Esophagus muscularis mucosa (tissue), 4 donors: ENCODE data around the gene MEAK7. TPM values are rescaled to one million over a fixed set of nuclear protein-coding genes. Genes with fewer than 3 reads are reported as not detected.

Experiments used
- DNase-seq: peaks from one replicate; pipeline ENCODE4 v3.0.0-alpha.2; 2017; ENCODE audit errors: extremely low spot score
- H3K27ac ChIP-seq, 4 donors: fragments of 200-600 bp; sonication (generic); replicated peaks in 1 of 4; 1 replicate in 3 of 4; 2 replicates in 1 of 4; pipeline ENCODE4 v1.5.1; 2016 to 2019; ENCODE audit warnings: mild to moderate bottlenecking in 1 of 4
- H3K27me3 ChIP-seq, 4 donors: fragments of 200-600 bp; sonication (generic); one replicate each; pipeline versions ENCODE4 v1.5.1 to v1.6.0; 2016 to 2019
- H3K36me3 ChIP-seq, 4 donors: fragments of 200-600 bp; sonication (generic); one replicate each; pipeline ENCODE4 v1.5.1; 2016 to 2019
- H3K4me1 ChIP-seq, 4 donors: fragments of 200-600 bp; sonication (generic); one replicate each; pipeline ENCODE4 v1.5.1; 2016 to 2019
- H3K4me3 ChIP-seq, 4 donors: fragments of 200-600 bp; sonication (generic); 1 replicate in 2 of 4; 2 replicates in 2 of 4; pipeline ENCODE4 v1.5.1; 2016 to 2019; ENCODE audit warnings: mild to moderate bottlenecking in 4 of 4, moderate library complexity in 1 of 4
- H3K9me3 ChIP-seq, 4 donors: fragments of 200-600 bp; sonication (generic); 1 replicate in 3 of 4; 2 replicates in 1 of 4; pipeline ENCODE4 v1.5.1; 2016 to 2019
- CTCF ChIP-seq, 3 experiments: fragments of 200-600 bp in 2 of 3; fragments of 450-650 bp in 1 of 3; sonication (generic) in 2 of 3; IDR thresholded peaks; one replicate each; pipeline ENCODE4 v1.5.1; 2017 to 2019; ENCODE audit warnings: antibody characterized with exemption in 3 of 3, mild to moderate bottlenecking in 2 of 3, moderate library complexity in 1 of 3
- EP300 ChIP-seq: sonication (generic); formaldehyde crosslinking; IDR thresholded peaks from one replicate; pipeline ENCODE4 v1.6.1; 2017; ENCODE audit warnings: antibody characterized with exemption
- POLR2A ChIP-seq: fragments of 450-650 bp; IDR thresholded peaks from one replicate; pipeline ENCODE4 v1.6.1; 2017; ENCODE audit warnings: antibody characterized with exemption, moderate library complexity, mild to moderate bottlenecking, low read depth
- POLR2AphosphoS5 ChIP-seq, 2 donors: sonication (generic); formaldehyde crosslinking; IDR thresholded peaks; one replicate each; pipeline ENCODE4 v1.6.1; 2017; ENCODE audit warnings: antibody characterized with exemption in 2 of 2
- WGBS: methylation state at CpG from one replicate; pipeline ENCODE4 v1.1.5; 2018; 5-methylcytosine and 5-hydroxymethylcytosine counted together
- intact Hi-C: fragments of 100-400 bp; cut with DNase I; formaldehyde crosslinking; loops from one replicate; pipeline ENCODE4 v1.15.1; 2023
- total RNA-seq, 4 donors: library from RNA; depleted of rRNA; stranded (reverse); fragments of >200 nt; gene quantifications; one replicate each; pipeline versions ENCODE4 v1.1.0 to v1.2.1, GENCODE V29; 2016

MEAK7 gene
- total RNA-seq, 4 donors from 2014 or later = 8.3 to 13.0 (median 9.6) TPM

GRCh38 chr16:84511831-84512230 lies 7.4 kb upstream of the MEAK7 start:
- H3K27ac ChIP-seq = no peak overlapping the region
- 78% methylated on average over 13 of the region's 13 CpGs for WGBS

GRCh38 chr16:84511180-84511800 lies 6.8 kb upstream of the MEAK7 start:
- intact Hi-C loops = loop anchor here (1.0 to 5.0 kb wide), 2 partner anchors 111 to 216 kb away; no protein-coding TSS in a partner anchor
- peak; percentile 96 for DNase-seq
- H3K9me3 ChIP-seq = no peaks in the 10 kb centered on the region
- no peak overlapping the region for H3K27ac ChIP-seq
- H3K4me1 ChIP-seq = peaks cover 0 to 15% (median 11%) of the 10 kb centered on the region in 4 donors
- TF ChIP-seq POLR2AphosphoS5 (IDR thresholded peaks at IDR 0.05) (peak in 1 of 2 donors; percentile 69), EP300 (no peak), POLR2A (no peak), CTCF (IDR thresholded peaks at IDR 0.05) (peak; percentile 96 to 97 (median 97))
- H3K27me3 ChIP-seq = no peaks in the 10 kb centered on the region
- 8% methylated on average over 21 of the region's 21 CpGs for WGBS
- H3K36me3 ChIP-seq = no peaks in the 10 kb centered on the region
- H3K4me3 ChIP-seq = peak overlapping the region in 2 of 4 donors; percentile 5 to 23

More at GRCh38 chr16:84511831-84512230, 7.4 kb upstream of the MEAK7 start:
- Histone ChIP-seq H3K4me3 (no peak overlapping the region), H3K9me3 (no peaks in the 10 kb centered on the region), H3K36me3 (no peaks in the 10 kb centered on the region), H3K4me1 (peaks cover 0 to 10% (median 9%) of the 10 kb centered on the region in 4 donors), H3K27me3 (no peaks in the 10 kb centered on the region)
- DNase-seq = no peak
- intact Hi-C loops = loop anchor here (1.0 to 5.0 kb wide), 2 partner anchors 110 to 215 kb away; no protein-coding TSS in a partner anchor
- TF ChIP-seq POLR2AphosphoS5 (IDR thresholded peaks at IDR 0.05) (no peak), POLR2A (no peak), EP300 (no peak), CTCF (IDR thresholded peaks at IDR 0.05) (no peak)

DNA sequence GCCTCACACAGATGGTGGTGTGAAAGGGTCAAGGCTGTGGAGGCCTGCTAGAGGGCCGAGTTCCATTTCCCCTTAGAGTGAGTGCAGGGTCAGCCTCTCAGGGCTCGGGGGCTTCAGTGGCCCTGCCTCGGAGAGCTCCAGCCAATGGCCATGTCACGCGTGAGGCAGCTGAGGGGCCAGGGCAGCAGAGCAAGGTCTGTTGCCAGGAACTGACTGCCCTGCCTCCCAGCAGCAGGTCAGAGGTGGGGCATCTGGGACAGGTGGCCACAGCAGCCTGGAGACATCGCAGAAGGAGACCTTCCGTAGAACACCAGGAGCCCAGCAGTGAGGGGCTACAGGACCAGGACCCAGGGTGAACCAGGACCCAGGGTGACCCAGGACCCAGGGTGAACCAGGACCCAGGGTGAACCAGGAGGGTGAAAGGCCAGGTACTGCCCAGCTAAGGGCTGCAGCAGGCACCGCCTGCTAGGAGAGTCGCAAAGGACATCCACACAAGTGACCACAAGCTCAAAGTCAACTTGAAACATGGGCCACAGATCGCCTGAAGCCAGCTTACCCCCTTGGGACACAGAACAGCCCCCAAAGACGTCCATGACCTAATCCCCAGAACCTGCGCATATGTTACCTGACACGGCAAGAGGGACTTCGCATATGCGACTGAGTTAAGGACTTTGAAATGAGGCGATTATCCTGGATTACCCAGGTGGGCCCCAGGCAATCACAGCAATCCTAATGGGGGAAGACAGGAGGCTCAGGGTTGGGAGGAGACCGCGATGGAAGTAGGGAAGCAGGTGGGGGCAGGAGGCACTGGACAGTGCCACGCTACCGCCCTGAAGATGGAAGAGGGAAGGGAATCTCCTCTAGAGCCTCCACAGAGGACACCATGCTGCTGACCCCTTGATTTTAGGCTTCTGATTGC lies 4.8 kb upstream of the MEAK7 start:
- intact Hi-C loops = no loop called here
- H3K9me3 ChIP-seq = no peaks in the 10 kb centered on the region
- H3K36me3 ChIP-seq = no peaks in the 10 kb centered on the region
- H3K27ac ChIP-seq = no peak overlapping the region
- H3K4me3 ChIP-seq = no peak overlapping the region
- no peak for TF ChIP-seq CTCF (IDR thresholded peaks at IDR 0.05)
- no peak for TF ChIP-seq EP300
- no peak for TF ChIP-seq POLR2A
- no peak for TF ChIP-seq POLR2AphosphoS5 (IDR thresholded peaks at IDR 0.05)
- no peak for DNase-seq
- H3K27me3 ChIP-seq = no peaks in the 10 kb centered on the region
- 74% methylated on average over 15 of the region's 20 CpGs for WGBS
- H3K4me1 ChIP-seq = peaks cover 8 to 31% (median 25%) of the 10 kb centered on the region in 4 donors

- H3K36me3 ChIP-seq = no peaks in the 10 kb centered on the region
- no peaks in the 10 kb centered on the region for H3K9me3 ChIP-seq
- WGBS = 91% methylated on average over 8 of the region's 8 CpGs
- H3K27ac ChIP-seq = no peak overlapping the region
- peaks cover 13 to 38% (median 32%) of the 10 kb centered on the region in 4 donors for H3K4me1 ChIP-seq
- intact Hi-C loops = no loop called here
- no peak for TF ChIP-seq CTCF (IDR thresholded peaks at IDR 0.05)
- TF ChIP-seq POLR2A = no peak
- TF ChIP-seq POLR2AphosphoS5 (IDR thresholded peaks at IDR 0.05) = no peak
- no peak for TF ChIP-seq EP300
- H3K27me3 ChIP-seq = no peaks in the 10 kb centered on the region
- no peak for DNase-seq
- H3K4me3 ChIP-seq = no peak overlapping the region
Observed at GRCh38 chr16:84508502-84508901, 4.0 kb upstream of the MEAK7 start.
